Measurements from ENCODE around the gene CLSTN1. TPM values are rescaled to one million over a fixed set of nuclear protein-coding genes. Genes with fewer than 3 reads are reported as not detected.

Gene CLSTN1
- polyA plus RNA-seq, 1 of the 3 experiments (the other 2 are of a cell fraction): 59.6 TPM

GRCh38 chr1:9826087-9826486 is 2.3 kb upstream of the CLSTN1 start:
- Histone ChIP-seq H3K4me3 (ENCODE audit: low read depth in 2 of 2, low read length in 1 of 2) (no peak overlapping the region), H2AFZ (ENCODE audit: low read depth) (no peak overlapping the region; the same call in 1 of the 2 replicates), H3F3A (replicated peaks; ENCODE audit: insufficient read depth) (peaks cover 27% of the 10 kb centered on the region), H4K20me1 (ENCODE audit: insufficient read depth) (peaks cover 15% of the 10 kb centered on the region), H3K27me3 (ENCODE audit: insufficient read depth) (no peaks in the 10 kb centered on the region), H3K4me1 (ENCODE audit: control insufficient read depth in 1 of 2, insufficient read depth in 2 of 2, low read depth in 1 of 2, low read length in 1 of 2) (peaks cover 0 to 19% of the 10 kb centered on the region in 2 experiments; a peak in 3 of 4 replicates), H3K36me3 (replicated peaks in 1 of 2; ENCODE audit: control insufficient read depth in 1 of 2, insufficient read depth in 2 of 2, low read length in 1 of 2) (no peaks in the 10 kb centered on the region), H3K4me2 (no peak overlapping the region), H3K9ac (no peak overlapping the region), H3K9me2 (no peaks in the 10 kb centered on the region), H3K27ac (ENCODE audit: low read depth in 2 of 2, low read length in 1 of 2) (peak overlapping the region in 1 of 2 experiments; percentile 35; a peak in 2 of 4 replicates), H3K9me3 (no peaks in the 10 kb centered on the region), H3K79me2 (ENCODE audit: insufficient read depth) (peaks cover 19% of the 10 kb centered on the region)
- no peak for DNase-seq
- TF ChIP-seq FOSL2 (IDR thresholded peaks at IDR 0.05; ENCODE audit: borderline replicate concordance, low read depth): no peak
- no peak for TF ChIP-seq USF2 (IDR thresholded peaks at IDR 0.05; ENCODE audit: borderline replicate concordance, low read depth, low read length)
- TF ChIP-seq MAX (IDR thresholded peaks at IDR 0.05; ENCODE audit: low read depth): no peak
- no peak for TF ChIP-seq SMC3 (IDR thresholded peaks at IDR 0.05; ENCODE audit: low read depth, low read length)
- no peak for TF ChIP-seq MXI1 (IDR thresholded peaks at IDR 0.05; ENCODE audit: low read depth, low read length)
- TF ChIP-seq GATA2 (CRISPR knock-in tag; IDR thresholded peaks at IDR 0.05): no peak
- no peak for TF ChIP-seq TEAD4 (IDR thresholded peaks at IDR 0.05; ENCODE audit: borderline replicate concordance, insufficient read depth)
- TF ChIP-seq EZH2phosphoT487 (IDR thresholded peaks at IDR 0.05; ENCODE audit: borderline replicate concordance, low read depth): no peak
- TF ChIP-seq GABPA (IDR thresholded peaks at IDR 0.05; ENCODE audit: low read depth): no peak
- no peak for TF ChIP-seq TAF1 (IDR thresholded peaks at IDR 0.05; ENCODE audit: borderline replicate concordance, low read depth, low read length)
- TF ChIP-seq POLR2AphosphoS5 (IDR thresholded peaks at IDR 0.05; ENCODE audit: low read depth, low read length): no peak
- TF ChIP-seq USF1 (IDR thresholded peaks at IDR 0.05; ENCODE audit: borderline replicate concordance, low read depth): no peak
- no peak for TF ChIP-seq NRF1 (IDR thresholded peaks at IDR 0.05; ENCODE audit: low read depth, low read length)
- no peak for TF ChIP-seq PBX3 (IDR thresholded peaks at IDR 0.05)
- no peak for TF ChIP-seq FOXJ3 (CRISPR knock-in tag; IDR thresholded peaks at IDR 0.05)
- TF ChIP-seq JUND (IDR thresholded peaks at IDR 0.05): no peak
- 99% methylated on average over 3 of the region's 3 CpGs for WGBS (ENCODE audit: low lambda C conversion rate)
- ChIA-PET POLR2A (no interaction called here), CTCF (interaction anchor here (0.7 to 1.4 kb wide), 4 partner anchors 10 to 331 kb away, joined by 3 to 6 read pairs (median 3); no protein-coding TSS in a partner anchor)

All from SK-N-SH (cell line).